ENCODE results near the gene MAGI2. TPM values are rescaled to one million over a fixed set of nuclear protein-coding genes. Genes with fewer than 3 reads are reported as not detected.

The MAGI2 gene
- total and polyA plus RNA-seq, 2 donors (not counting 3 experiments of a cell fraction or from before 2014, with no cell fraction given): 0.28 to 6.0 TPM

GRCh38 chr7:78675511-78675910 lies 778.0 kb downstream of the MAGI2 start:
- intact Hi-C loops (cut with micrococcal nuclease) (no loop called here), dilution Hi-C loops (cut with MboI; ENCODE audit: extremely low pct_ligation_motif_present, low sequenced_read_pairs) (no loop called here)
- H3K4me3 ChIP-seq (replicated peaks in 1 of 3; ENCODE audit: insufficient read depth in 1 of 3, low read depth in 1 of 3, low read length in 3 of 3): no peak overlapping the region
- H3K9me3 ChIP-seq (replicated peaks; ENCODE audit: control insufficient read depth, insufficient read depth, low read length): no peaks in the 10 kb centered on the region
- no peak overlapping the region for H3K4me2 ChIP-seq (ENCODE audit: insufficient read depth, low read length)
- no peaks in the 10 kb centered on the region for H3K79me2 ChIP-seq (ENCODE audit: control insufficient read depth, insufficient read depth, low read length)
- H3K27ac ChIP-seq (ENCODE audit: insufficient read depth, low read depth, low read length): no peak overlapping the region
- no peak for DNase-seq (ENCODE audit: low read depth, low spot score)
- CTCF ChIA-PET: no interaction called here
- H2AFZ ChIP-seq (ENCODE audit: low read depth, low read length): no peak overlapping the region
- no peak overlapping the region for H3K9ac ChIP-seq (replicated peaks; ENCODE audit: extremely low read depth, insufficient read depth, low read length)
- H3K36me3 ChIP-seq (ENCODE audit: control insufficient read depth in 2 of 2, extremely low read depth in 1 of 2, insufficient read depth in 2 of 2, low read length in 2 of 2): no peaks in the 10 kb centered on the region
- no peaks in the 10 kb centered on the region for H3K27me3 ChIP-seq (ENCODE audit: control insufficient read depth in 2 of 2, insufficient read depth in 2 of 2, low read length in 2 of 2)
- H3K9me1 ChIP-seq (replicated peaks; ENCODE audit: control insufficient read depth, extremely low read depth, insufficient read depth, low read length): no peaks in the 10 kb centered on the region
- POLR2A ChIA-PET: no interaction called here
- no TSS peak for BruUV-seq (replicated peaks)
- TF ChIP-seq POLR2A (IDR thresholded peaks at IDR 0.05; ENCODE audit: low read depth, low read length) (no peak), EZH2 (IDR thresholded peaks at IDR 0.05; ENCODE audit: borderline replicate concordance, low read depth, low read length, severe bottlenecking) (no peak), POLR2AphosphoS5 (IDR thresholded peaks at IDR 0.05; ENCODE audit: insufficient read depth, low read depth, low read length) (no peak), CTCF (IDR thresholded peaks at IDR 0.05; ENCODE audit: extremely low read depth in 1 of 2, insufficient read depth in 1 of 2, low read depth in 1 of 2, low read length in 2 of 2) (no peak), JUN (IDR thresholded peaks at IDR 0.05; ENCODE audit: borderline replicate concordance, insufficient read depth, insufficient read length, low read depth) (no peak), GATA2 (IDR thresholded peaks at IDR 0.05; ENCODE audit: insufficient read depth, insufficient read length, low read depth, low read length) (no peak), MYC (IDR thresholded peaks at IDR 0.05; ENCODE audit: low read depth, low read length) (no peak), MAX (IDR thresholded peaks at IDR 0.05; ENCODE audit: insufficient read depth, insufficient read length) (no peak), FOS (IDR thresholded peaks at IDR 0.05; ENCODE audit: borderline replicate concordance, insufficient read depth, low read length) (no peak)
- H4K20me1 ChIP-seq (replicated peaks; ENCODE audit: control insufficient read depth, extremely low read depth, insufficient read depth, low read length): no peaks in the 10 kb centered on the region
- FAIRE-seq: no peak
- no peaks in the 10 kb centered on the region for H3K4me1 ChIP-seq (ENCODE audit: control insufficient read depth, extremely low read depth, insufficient read depth, low read length)
